ENCODE data around the gene EEF1A2.

Gene EEF1A2

DNA sequence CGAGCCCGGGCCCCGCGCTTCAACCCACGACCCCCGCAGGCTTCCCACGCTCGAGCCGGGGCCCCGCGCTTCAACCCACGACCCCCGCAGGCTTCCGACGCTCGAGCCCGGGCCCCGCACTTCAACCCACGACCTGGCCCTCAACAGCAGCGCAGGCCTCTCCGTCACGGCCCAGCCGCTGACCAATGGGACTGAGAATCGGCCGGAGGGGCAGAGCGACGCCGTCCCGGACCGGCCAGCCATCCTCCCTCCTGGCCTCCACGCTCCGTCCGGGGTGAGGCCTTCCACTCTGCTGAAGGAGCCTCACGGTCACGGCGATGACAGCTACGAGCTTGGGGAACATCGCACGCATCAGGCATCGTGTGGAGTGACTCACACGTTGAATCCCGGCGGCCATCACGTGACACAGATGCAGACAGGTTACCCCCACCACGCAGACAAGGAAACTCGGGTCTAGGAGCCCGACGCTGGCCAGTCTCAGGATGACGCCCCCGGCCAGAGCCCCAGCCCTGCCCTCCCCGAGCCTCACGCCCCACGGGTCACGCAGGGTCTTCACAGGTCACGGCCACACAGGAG, 32.5 kb downstream of the EEF1A2 start:
- Histone ChIP-seq H2AFZ (ENCODE audit: low read depth, low read length) (no peak overlapping the region), H3K27ac (ENCODE audit: low read length) (no peak overlapping the region), H3K4me3 (ENCODE audit: low read depth in 1 of 2, low read length in 2 of 2) (no peak overlapping the region), H3K36me3 (ENCODE audit: insufficient read depth, low read length) (no peaks in the 10 kb centered on the region), H3K79me2 (ENCODE audit: insufficient read depth, low read length) (no peaks in the 10 kb centered on the region), H3K9me3 (ENCODE audit: insufficient read depth, low read length, severe bottlenecking) (no peaks in the 10 kb centered on the region), H3K4me2 (ENCODE audit: insufficient read depth, low read length) (no peak overlapping the region), H4K20me1 (ENCODE audit: insufficient read depth, low read length) (peaks cover 29% of the 10 kb centered on the region), H3K9ac (ENCODE audit: low read depth, low read length) (no peak overlapping the region), H3K27me3 (ENCODE audit: insufficient read depth, low read length, poor library complexity) (peaks cover 2% of the 10 kb centered on the region), H3K4me1 (ENCODE audit: insufficient read depth, low read length) (no peaks in the 10 kb centered on the region)
- TF ChIP-seq, protein P1, sequence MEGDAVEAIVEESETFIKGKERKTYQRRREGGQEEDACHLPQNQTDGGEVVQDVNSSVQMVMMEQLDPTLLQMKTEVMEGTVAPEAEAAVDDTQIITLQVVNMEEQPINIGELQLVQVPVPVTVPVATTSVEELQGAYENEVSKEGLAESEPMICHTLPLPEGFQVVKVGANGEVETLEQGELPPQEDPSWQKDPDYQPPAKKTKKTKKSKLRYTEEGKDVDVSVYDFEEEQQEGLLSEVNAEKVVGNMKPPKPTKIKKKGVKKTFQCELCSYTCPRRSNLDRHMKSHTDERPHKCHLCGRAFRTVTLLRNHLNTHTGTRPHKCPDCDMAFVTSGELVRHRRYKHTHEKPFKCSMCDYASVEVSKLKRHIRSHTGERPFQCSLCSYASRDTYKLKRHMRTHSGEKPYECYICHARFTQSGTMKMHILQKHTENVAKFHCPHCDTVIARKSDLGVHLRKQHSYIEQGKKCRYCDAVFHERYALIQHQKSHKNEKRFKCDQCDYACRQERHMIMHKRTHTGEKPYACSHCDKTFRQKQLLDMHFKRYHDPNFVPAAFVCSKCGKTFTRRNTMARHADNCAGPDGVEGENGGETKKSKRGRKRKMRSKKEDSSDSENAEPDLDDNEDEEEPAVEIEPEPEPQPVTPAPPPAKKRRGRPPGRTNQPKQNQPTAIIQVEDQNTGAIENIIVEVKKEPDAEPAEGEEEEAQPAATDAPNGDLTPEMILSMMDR (IDR thresholded peaks at IDR 0.05; ENCODE audit: borderline replicate concordance, extremely low read depth, low read length, poor library complexity, severe bottlenecking) = no peak
- ATAC-seq (ENCODE audit: insufficient read depth, low read depth) (no peak), DNase-seq (no peak)

DNA sequence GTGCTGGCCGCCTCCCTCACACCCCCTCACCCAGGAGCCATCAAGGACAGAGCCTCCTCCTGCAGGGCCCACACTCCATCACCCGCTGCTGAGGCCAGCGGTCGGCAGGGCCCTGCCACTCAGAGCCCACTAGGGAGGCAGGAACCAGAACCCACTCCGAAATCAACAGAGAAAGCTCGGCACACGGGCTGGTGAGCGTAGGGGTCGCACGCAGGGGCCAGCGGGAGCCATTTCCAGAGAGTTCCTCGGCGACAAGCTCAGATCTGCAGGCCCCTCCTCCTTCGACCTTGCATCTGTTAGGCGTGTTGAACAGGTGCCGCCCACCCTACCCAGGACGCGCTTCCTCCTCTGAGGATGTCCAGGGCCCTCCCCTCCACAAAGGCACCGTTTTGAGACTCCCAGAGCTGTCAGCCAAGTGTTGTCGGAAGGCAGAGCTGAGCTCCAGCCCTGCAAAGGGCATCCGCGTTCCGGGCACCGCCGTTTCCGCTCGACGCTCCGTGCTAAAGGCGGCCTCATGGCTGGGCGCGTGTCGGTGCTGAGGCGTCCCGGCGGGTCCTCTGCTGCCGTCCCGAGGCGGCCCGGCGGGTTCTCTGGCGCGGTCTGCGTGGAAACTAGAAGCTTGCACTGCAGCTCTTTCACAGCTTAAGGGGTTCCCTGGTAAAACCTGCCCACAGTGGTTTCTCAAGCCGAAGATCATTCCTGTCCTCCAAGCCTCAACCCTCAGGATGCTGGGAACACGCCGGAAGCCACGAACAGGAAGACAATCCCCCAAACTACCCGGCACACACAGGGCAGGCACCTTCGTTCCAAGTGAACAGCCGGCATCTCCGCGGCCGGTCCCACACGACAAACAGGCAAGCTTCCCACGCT, 33.3 kb downstream of the EEF1A2 start:
- H3K9me3 ChIP-seq (ENCODE audit: insufficient read depth, low read length, severe bottlenecking) = no peaks in the 10 kb centered on the region
- peaks cover 2% of the 10 kb centered on the region for H3K27me3 ChIP-seq (ENCODE audit: insufficient read depth, low read length, poor library complexity)
- H3K9ac ChIP-seq (ENCODE audit: low read depth, low read length) = no peak overlapping the region
- no peak for DNase-seq
- peaks cover 32% of the 10 kb centered on the region for H4K20me1 ChIP-seq (ENCODE audit: insufficient read depth, low read length)
- no peak overlapping the region for H2AFZ ChIP-seq (ENCODE audit: low read depth, low read length)
- no peak for TF ChIP-seq EZH2 (IDR thresholded peaks at IDR 0.05; ENCODE audit: borderline replicate concordance, low read depth, low read length, severe bottlenecking)
- TF ChIP-seq, protein P1 (IDR thresholded peaks at IDR 0.05; ENCODE audit: borderline replicate concordance, extremely low read depth, low read length, poor library complexity, severe bottlenecking) = no peak
- no peaks in the 10 kb centered on the region for H3K36me3 ChIP-seq (ENCODE audit: insufficient read depth, low read length)
- no peak overlapping the region for H3K4me3 ChIP-seq (ENCODE audit: low read depth in 1 of 2, low read length in 2 of 2)
- H3K4me2 ChIP-seq (ENCODE audit: insufficient read depth, low read length) = no peak overlapping the region
- no peaks in the 10 kb centered on the region for H3K4me1 ChIP-seq (ENCODE audit: insufficient read depth, low read length)
- no peaks in the 10 kb centered on the region for H3K79me2 ChIP-seq (ENCODE audit: insufficient read depth, low read length)
- H3K27ac ChIP-seq (ENCODE audit: low read length) = no peak overlapping the region
- no peak for ATAC-seq (ENCODE audit: insufficient read depth, low read depth)

DNA sequence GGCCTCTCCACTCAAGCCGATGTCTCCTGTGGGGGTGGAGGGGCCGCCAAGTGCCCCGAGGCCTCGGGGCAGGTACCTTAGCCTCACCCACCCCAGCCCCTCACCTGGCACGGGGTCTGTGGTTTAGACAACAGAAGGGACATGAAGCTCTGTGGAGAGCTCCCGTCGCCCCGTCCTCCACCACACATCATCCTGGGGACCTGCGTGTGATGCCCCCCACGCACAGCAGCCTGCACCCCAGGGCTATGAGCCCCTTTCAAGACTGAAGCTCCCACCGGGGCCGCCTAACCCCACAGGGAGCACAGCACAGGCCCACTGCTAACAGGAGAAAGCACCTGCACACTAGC, 34.6 kb downstream of the EEF1A2 start:
- Histone ChIP-seq H3K4me3 (ENCODE audit: low read depth in 1 of 2, low read length in 2 of 2) (no peak overlapping the region), H3K27ac (ENCODE audit: low read length) (no peak overlapping the region), H3K9ac (ENCODE audit: low read depth, low read length) (no peak overlapping the region), H3K9me3 (ENCODE audit: insufficient read depth, low read length, severe bottlenecking) (no peaks in the 10 kb centered on the region), H3K79me2 (ENCODE audit: insufficient read depth, low read length) (no peaks in the 10 kb centered on the region), H3K27me3 (ENCODE audit: insufficient read depth, low read length, poor library complexity) (peaks cover 2% of the 10 kb centered on the region), H3K36me3 (ENCODE audit: insufficient read depth, low read length) (no peaks in the 10 kb centered on the region), H3K4me1 (ENCODE audit: insufficient read depth, low read length) (no peaks in the 10 kb centered on the region), H3K4me2 (ENCODE audit: insufficient read depth, low read length) (no peak overlapping the region), H2AFZ (ENCODE audit: low read depth, low read length) (no peak overlapping the region), H4K20me1 (ENCODE audit: insufficient read depth, low read length) (peaks cover 35% of the 10 kb centered on the region)
- TF ChIP-seq, protein P1 (IDR thresholded peaks at IDR 0.05; ENCODE audit: borderline replicate concordance, extremely low read depth, low read length, poor library complexity, severe bottlenecking) = no peak
- TF ChIP-seq EZH2 (IDR thresholded peaks at IDR 0.05; ENCODE audit: borderline replicate concordance, low read depth, low read length, severe bottlenecking) = no peak
- ATAC-seq (ENCODE audit: insufficient read depth, low read depth) (no peak), DNase-seq (no peak)

All from DND-41 (cell line).